ENCODE data around the gene TREM2. TPM values are rescaled to one million over a fixed set of nuclear protein-coding genes. Genes with fewer than 3 reads are reported as not detected.

The TREM2 gene
- total and polyA plus RNA-seq, 2 of the 8 experiments (the other 6 are each of a cell fraction or from before 2014, with no cell fraction given) = 0.20 TPM; not detected in 1

DNA sequence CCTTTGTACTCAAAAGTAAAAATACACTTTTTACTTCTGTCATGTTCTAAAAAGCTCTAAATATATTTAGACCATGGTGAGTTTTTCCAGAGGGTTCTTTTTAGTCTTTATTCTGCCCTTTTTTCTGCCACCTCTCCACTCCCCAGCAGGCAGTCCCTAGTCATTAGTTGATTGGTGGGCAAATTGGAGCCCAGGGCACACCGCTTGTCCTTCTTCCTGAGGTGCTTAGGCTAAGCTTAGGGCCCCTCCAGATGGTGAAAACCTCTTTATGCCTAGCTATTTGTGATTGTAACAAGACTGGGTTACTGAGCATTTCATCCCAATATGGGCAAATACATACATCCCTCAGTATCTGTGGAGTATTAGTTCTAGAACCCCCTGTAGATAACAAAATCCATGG is 15.0 kb downstream of the TREM2 start:
- H4K91ac ChIP-seq (replicated peaks; ENCODE audit: insufficient read length, low read length) = no peak overlapping the region
- no peak overlapping the region for H2AFZ ChIP-seq (ENCODE audit: low read length)
- H3K4ac ChIP-seq (replicated peaks; ENCODE audit: insufficient read length, low read depth, low read length) = no peak overlapping the region
- H3K23ac ChIP-seq (ENCODE audit: insufficient read length) = no peak overlapping the region
- no peak overlapping the region for H4K5ac ChIP-seq (ENCODE audit: insufficient read length, low read depth, low read length)
- no peak overlapping the region for H3K4me2 ChIP-seq (ENCODE audit: insufficient read depth in 1 of 2, low read depth in 2 of 2, low read length in 2 of 2)
- no peak for FAIRE-seq
- 0 out of 2 replicates have a peak, but pooled peaks cover 3% of the 10 kb centered on the region for H3K23me2 ChIP-seq (ENCODE audit: low read depth, low read length)
- no peaks in the 10 kb centered on the region for H3K36me3 ChIP-seq (ENCODE audit: control insufficient read depth in 2 of 4, insufficient read depth in 4 of 4, low read length in 3 of 4)
- no peak overlapping the region for H3K56ac ChIP-seq (replicated peaks; ENCODE audit: insufficient read length, low read depth, low read length)
- no peaks in the 10 kb centered on the region for H3K4me1 ChIP-seq (replicated peaks in 1 of 4; ENCODE audit: control insufficient read depth in 3 of 4, insufficient read depth in 4 of 4, low read length in 3 of 4)
- no peaks in the 10 kb centered on the region for H4K20me1 ChIP-seq (replicated peaks in 1 of 2; ENCODE audit: control insufficient read depth in 1 of 2, insufficient read depth in 2 of 2, low read length in 2 of 2)
- no peak overlapping the region for H2BK5ac ChIP-seq (ENCODE audit: low read depth, low read length)
- H2BK20ac ChIP-seq (ENCODE audit: low read length) = no peak overlapping the region
- no peak overlapping the region for H3K4me3 ChIP-seq (ENCODE audit: extremely low read depth in 1 of 4, insufficient read depth in 2 of 4, low read depth in 3 of 4, low read length in 4 of 4)
- no peak overlapping the region for H4K8ac ChIP-seq (ENCODE audit: extremely low read depth, insufficient read depth, low read length)
- no peak overlapping the region for H2BK120ac ChIP-seq (replicated peaks; ENCODE audit: low read depth, low read length)
- no peaks in the 10 kb centered on the region for H3K27me3 ChIP-seq (replicated peaks in 1 of 4; ENCODE audit: control insufficient read depth in 3 of 4, extremely low read depth in 1 of 4, insufficient read depth in 3 of 4, low read length in 3 of 4)
- no peak overlapping the region for H3K9ac ChIP-seq (replicated peaks in 1 of 4; ENCODE audit: extremely low read depth in 1 of 4, low read depth in 3 of 4, low read length in 3 of 4)
- POLR2A ChIA-PET (ENCODE audit: partially characterized antibody) = no interaction called here
- no peak overlapping the region for H2BK12ac ChIP-seq (ENCODE audit: low read depth, low read length)
- CTCF ChIA-PET (ENCODE audit: partially characterized antibody) = interaction anchor here (0.9 to 1.4 kb wide), 2 partner anchors 33 to 44 kb away, joined by 3 to 5 read pairs; no protein-coding TSS in a partner anchor
- H3K27ac ChIP-seq (ENCODE audit: low read depth, low read length) = no peak overlapping the region
- H3K18ac ChIP-seq (ENCODE audit: extremely low read depth, low read length) = no peak overlapping the region
- H3K14ac ChIP-seq (ENCODE audit: insufficient read length) = no peak overlapping the region
- WGBS, 2 experiments (ENCODE audit: extremely low coverage in 1 of 2, insufficient coverage in 1 of 2, insufficient read length in 1 of 2, insufficient replicate concordance in 2 of 2, low coverage in 1 of 2, low lambda C conversion rate in 2 of 2, missing lambda C conversion rate in 1 of 2) = 89% methylated on average over 1 of the region's 1 CpG; no CpG with 5 or more reads in 1 of the 2 experiments
- no peaks in the 10 kb centered on the region for H3K79me1 ChIP-seq (ENCODE audit: low read depth, low read length)
- no peaks in the 10 kb centered on the region for H3K79me2 ChIP-seq (ENCODE audit: control insufficient read depth in 1 of 2, insufficient read depth in 2 of 2, low read length in 2 of 2)
- H2BK15ac ChIP-seq (ENCODE audit: low read length) = no peak overlapping the region
- no peaks in the 10 kb centered on the region for H3K9me3 ChIP-seq (ENCODE audit: insufficient read depth in 2 of 2, low read depth in 1 of 2, low read length in 1 of 2)
- DNase-seq (ENCODE audit: low read depth in 1 of 2, low spot score in 2 of 2) = no peak
- no peak overlapping the region for H2AK5ac ChIP-seq (ENCODE audit: low read depth, low read length)
- TF ChIP-seq, protein P1, sequence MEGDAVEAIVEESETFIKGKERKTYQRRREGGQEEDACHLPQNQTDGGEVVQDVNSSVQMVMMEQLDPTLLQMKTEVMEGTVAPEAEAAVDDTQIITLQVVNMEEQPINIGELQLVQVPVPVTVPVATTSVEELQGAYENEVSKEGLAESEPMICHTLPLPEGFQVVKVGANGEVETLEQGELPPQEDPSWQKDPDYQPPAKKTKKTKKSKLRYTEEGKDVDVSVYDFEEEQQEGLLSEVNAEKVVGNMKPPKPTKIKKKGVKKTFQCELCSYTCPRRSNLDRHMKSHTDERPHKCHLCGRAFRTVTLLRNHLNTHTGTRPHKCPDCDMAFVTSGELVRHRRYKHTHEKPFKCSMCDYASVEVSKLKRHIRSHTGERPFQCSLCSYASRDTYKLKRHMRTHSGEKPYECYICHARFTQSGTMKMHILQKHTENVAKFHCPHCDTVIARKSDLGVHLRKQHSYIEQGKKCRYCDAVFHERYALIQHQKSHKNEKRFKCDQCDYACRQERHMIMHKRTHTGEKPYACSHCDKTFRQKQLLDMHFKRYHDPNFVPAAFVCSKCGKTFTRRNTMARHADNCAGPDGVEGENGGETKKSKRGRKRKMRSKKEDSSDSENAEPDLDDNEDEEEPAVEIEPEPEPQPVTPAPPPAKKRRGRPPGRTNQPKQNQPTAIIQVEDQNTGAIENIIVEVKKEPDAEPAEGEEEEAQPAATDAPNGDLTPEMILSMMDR (IDR thresholded peaks at IDR 0.05; ENCODE audit: control extremely low read depth in 1 of 3, insufficient read depth in 1 of 3, low read depth in 1 of 3, low read length in 3 of 3) = no peak
- TF ChIP-seq RXRA (IDR thresholded peaks at IDR 0.05; ENCODE audit: insufficient read depth, low read depth, low read length) = no peak
